PC-3 (cell line): Measurements from ENCODE around the gene DYNC1I1.
"Not testable (repeated sequence)": the region's sequence is repeated elsewhere in the genome, so short reads cannot be mapped to it uniquely, and the experiment has no call there.

Source experiments
- EZH2 ChIP-seq: fragments of 300-600 bp; sonication (generic); IDR thresholded peaks from one replicate; pipeline ENCODE4 v1.6.1; 2017; ENCODE audit warnings: antibody characterized with exemption, mild to moderate bottlenecking, low read length; ENCODE audit not compliant: unreplicated experiment
- EZH2phosphoT487 ChIP-seq: fragments of 300-600 bp; sonication (generic); IDR thresholded peaks from 2 replicates; pipeline ENCODE4 v1.6.1; 2018; ENCODE audit warnings: mild to moderate bottlenecking, antibody characterized with exemption, low read length, borderline replicate concordance
- TF ChIP-seq, protein P1 (sequence below): fragments of 300-600 bp; sonication (generic); conservative IDR thresholded peaks from 2 replicates; pipeline ENCODE4 v1.5.1; 2017; ENCODE audit warnings: antibody characterized with exemption, low read depth, mild to moderate bottlenecking, low read length

DNA sequence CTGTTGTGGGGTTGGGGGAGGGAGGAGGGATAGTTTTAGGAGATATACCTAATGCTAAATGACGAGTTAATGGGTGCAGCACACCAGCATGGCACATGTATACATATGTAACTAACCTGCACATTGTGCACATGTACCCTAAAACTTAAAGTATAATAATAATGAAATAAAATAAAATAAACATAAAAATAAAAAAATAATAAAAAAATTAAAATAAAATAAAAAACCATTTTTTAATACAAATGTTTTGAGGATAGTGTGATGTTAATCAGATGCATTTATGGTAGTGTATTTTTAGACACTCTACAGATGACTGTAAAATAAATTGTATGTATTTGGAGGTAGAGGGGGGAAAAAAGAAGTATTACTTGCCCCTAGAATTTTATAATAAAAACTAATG lies 172.5 kb downstream of the DYNC1I1 start:
- not testable (repeated sequence) for TF ChIP-seq EZH2, EZH2phosphoT487
- TF ChIP-seq, protein P1, sequence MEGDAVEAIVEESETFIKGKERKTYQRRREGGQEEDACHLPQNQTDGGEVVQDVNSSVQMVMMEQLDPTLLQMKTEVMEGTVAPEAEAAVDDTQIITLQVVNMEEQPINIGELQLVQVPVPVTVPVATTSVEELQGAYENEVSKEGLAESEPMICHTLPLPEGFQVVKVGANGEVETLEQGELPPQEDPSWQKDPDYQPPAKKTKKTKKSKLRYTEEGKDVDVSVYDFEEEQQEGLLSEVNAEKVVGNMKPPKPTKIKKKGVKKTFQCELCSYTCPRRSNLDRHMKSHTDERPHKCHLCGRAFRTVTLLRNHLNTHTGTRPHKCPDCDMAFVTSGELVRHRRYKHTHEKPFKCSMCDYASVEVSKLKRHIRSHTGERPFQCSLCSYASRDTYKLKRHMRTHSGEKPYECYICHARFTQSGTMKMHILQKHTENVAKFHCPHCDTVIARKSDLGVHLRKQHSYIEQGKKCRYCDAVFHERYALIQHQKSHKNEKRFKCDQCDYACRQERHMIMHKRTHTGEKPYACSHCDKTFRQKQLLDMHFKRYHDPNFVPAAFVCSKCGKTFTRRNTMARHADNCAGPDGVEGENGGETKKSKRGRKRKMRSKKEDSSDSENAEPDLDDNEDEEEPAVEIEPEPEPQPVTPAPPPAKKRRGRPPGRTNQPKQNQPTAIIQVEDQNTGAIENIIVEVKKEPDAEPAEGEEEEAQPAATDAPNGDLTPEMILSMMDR, result not testable (repeated sequence)
